Metanephros (tissue), 1 donor: ENCODE results near the gene VWA1. TPM values are rescaled to one million over a fixed set of nuclear protein-coding genes. Genes with fewer than 3 reads are reported as not detected.

ENCODE experiments used
- total RNA-seq: library from RNA; depleted of rRNA; stranded (reverse); fragments of >200 nt; gene quantifications from one replicate; pipeline ENCODE4 v1.2.3, GENCODE V29; 2014

The VWA1 gene, protein sequence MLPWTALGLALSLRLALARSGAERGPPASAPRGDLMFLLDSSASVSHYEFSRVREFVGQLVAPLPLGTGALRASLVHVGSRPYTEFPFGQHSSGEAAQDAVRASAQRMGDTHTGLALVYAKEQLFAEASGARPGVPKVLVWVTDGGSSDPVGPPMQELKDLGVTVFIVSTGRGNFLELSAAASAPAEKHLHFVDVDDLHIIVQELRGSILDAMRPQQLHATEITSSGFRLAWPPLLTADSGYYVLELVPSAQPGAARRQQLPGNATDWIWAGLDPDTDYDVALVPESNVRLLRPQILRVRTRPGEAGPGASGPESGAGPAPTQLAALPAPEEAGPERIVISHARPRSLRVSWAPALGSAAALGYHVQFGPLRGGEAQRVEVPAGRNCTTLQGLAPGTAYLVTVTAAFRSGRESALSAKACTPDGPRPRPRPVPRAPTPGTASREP
- 54.3 TPM for total RNA-seq

GRCh38 chr1:1435106-1435903 lies at the start of gene VWA1:
TSS of gene VWA1 (plus strand) at chr1:1435690. CDS start at chr1:1435749, 59 bp downstream.

DNA sequence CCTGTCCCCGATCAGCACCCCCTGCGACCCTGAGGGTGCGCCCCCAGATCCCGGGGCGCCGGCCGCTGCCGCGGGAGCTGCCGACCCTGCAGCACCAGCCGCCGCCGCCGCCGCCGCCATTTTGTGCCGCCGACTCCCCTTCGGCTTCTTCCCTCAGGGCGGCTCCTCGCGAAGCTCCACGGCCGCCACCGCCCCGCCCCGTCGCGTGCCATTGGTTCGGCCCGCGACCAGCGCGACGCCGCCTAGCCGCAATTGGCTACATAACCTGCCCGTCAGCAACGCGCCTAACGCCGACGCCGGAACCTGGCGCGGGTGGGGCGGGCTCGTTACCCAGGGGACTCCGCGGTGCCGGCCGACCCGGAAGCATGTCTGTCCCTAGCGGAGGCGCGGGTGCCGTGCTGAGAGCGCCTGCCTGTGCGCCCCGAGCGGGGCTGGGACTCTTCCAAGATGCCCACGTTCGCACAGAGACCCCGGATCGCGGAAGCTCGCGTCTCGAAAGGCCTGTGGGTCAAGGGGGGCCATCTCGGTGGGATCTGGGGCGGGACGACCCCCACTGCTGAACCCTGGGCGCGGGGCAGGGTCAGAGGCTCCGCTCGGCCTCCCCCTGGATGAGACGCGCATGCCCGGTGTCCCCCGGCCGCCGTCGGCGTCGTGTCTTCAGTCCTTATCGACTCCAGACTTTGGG lies 36.2 kb upstream of the VWA1 start, which contains the start of gene CCNL2:
TSS of gene CCNL2 (minus strand) at position 149 of the 685 bp plus-strand sequence. CDS start at position 120, 29 bp downstream.

GRCh38 chr1:1406821-1407635 lies 28.5 kb upstream of the VWA1 start, which contains the start of gene MRPL20:
TSS of gene MRPL20 (minus strand) at chr1:1407293. CDS start at chr1:1407217, 76 bp downstream.

GRCh38 chr1:1421147-1421906 lies 14.2 kb upstream of the VWA1 start, which contains the start of gene ANKRD65:
TSS of gene ANKRD65 (minus strand) at chr1:1421276. CDS start at chr1:1421005, 271 bp downstream.

GRCh38 chr1:1449099-1449739 lies 13.7 kb downstream of the VWA1 start, which contains the start of gene ATAD3C:
TSS of gene ATAD3C (plus strand) at chr1:1449689. CDS start at chr1:1450684, 995 bp downstream.

DNA sequence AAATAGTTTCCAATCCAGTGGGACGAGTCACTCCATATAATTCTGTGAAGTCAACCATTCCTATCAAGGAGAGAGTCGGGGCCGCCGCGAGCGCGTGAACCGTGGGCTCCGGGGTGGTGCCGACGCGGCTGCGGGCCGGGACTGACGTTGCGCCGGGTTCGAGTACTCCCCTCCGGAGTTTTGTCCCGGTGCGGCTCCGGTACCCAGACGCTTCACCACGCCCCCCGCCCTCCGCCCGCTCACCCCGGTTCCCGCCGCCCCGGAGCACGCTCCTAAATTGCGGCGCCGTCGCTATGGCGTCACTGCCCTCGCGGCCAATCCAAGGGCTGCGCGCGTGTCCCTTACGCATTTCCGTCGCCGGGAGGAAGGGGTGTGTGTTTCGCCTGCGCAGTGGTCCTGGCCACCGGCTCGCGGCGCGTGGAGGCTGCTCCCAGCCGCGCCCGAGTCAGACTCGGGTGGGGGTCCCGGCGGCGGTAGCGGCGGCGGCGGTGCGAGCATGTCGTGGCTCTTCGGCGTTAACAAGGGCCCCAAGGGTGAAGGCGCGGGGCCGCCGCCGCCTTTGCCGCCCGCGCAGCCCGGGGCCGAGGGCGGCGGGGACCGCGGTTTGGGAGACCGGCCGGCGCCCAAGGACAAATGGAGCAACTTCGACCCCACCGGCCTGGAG lies 36.0 kb downstream of the VWA1 start, which contains the start of gene ATAD3B:
TSS of gene ATAD3B (plus strand) at position 377 of the 664 bp plus-strand sequence. CDS start at position 497, 120 bp downstream.

Other genes with a start within 250 kb of the VWA1 start
- 1.2 TPM for gene TNFRSF18, start 229.1 kb upstream of the VWA1 start, total RNA-seq
- gene TNFRSF4, start 221.5 kb upstream of the VWA1 start, total RNA-seq: 3.3 TPM
- 94.4 TPM for gene SDF4, start 203.7 kb upstream of the VWA1 start, total RNA-seq
- 16.0 TPM for gene B3GALT6, start 203.5 kb upstream of the VWA1 start, total RNA-seq
- gene C1QTNF12, start 189.0 kb upstream of the VWA1 start, total RNA-seq: 5.3 TPM
- 49.3 TPM for gene UBE2J2, start 161.8 kb upstream of the VWA1 start, total RNA-seq
- 7.1 TPM for gene SCNN1D, start 155.3 kb upstream of the VWA1 start, total RNA-seq
- 33.9 TPM for gene ACAP3, start 127.8 kb upstream of the VWA1 start, total RNA-seq
- 20.3 TPM for gene PUSL1, start 127.1 kb upstream of the VWA1 start, total RNA-seq
- 106 TPM for gene INTS11, start 111.0 kb upstream of the VWA1 start, total RNA-seq
- gene CPTP, start 110.9 kb upstream of the VWA1 start, total RNA-seq: 15.9 TPM
- 1.1 TPM for gene TAS1R3, start 104.4 kb upstream of the VWA1 start, total RNA-seq
- gene DVL1, start 86.3 kb upstream of the VWA1 start, total RNA-seq: 51.4 TPM
- 142 TPM for gene MXRA8, start 77.1 kb upstream of the VWA1 start, total RNA-seq
- gene AURKAIP1, start 60.5 kb upstream of the VWA1 start, total RNA-seq: 74.3 TPM
- gene CCNL2, start 36.4 kb upstream of the VWA1 start, total RNA-seq: 245 TPM
- gene MRPL20, start 28.4 kb upstream of the VWA1 start, total RNA-seq: 80.8 TPM
- gene ANKRD65, start 14.4 kb upstream of the VWA1 start, total RNA-seq: 6.9 TPM
- gene ATAD3C, start 14.0 kb downstream of the VWA1 start, total RNA-seq: 5.8 TPM
- 16.4 TPM for gene ATAD3B, start 36.1 kb downstream of the VWA1 start, total RNA-seq
- 22.3 TPM for gene ATAD3A, start 76.5 kb downstream of the VWA1 start, total RNA-seq
- 6.3 TPM for gene TMEM240, start 104.9 kb downstream of the VWA1 start, total RNA-seq
- 60.6 TPM for gene SSU72, start 139.2 kb downstream of the VWA1 start, total RNA-seq
- gene FNDC10, start 164.4 kb downstream of the VWA1 start, total RNA-seq: 1.3 TPM
- 68.0 TPM for gene MIB2, start 179.8 kb downstream of the VWA1 start, total RNA-seq
- 48.1 TPM for gene MMP23B, start 196.5 kb downstream of the VWA1 start, total RNA-seq
- gene CDK11B, start 223.3 kb downstream of the VWA1 start, total RNA-seq: 12.4 TPM